HG03108 (cell line): ENCODE data around the gene HAP1.
"Not testable (repeated sequence)": the region's sequence is repeated elsewhere in the genome, so short reads cannot be mapped to it uniquely, and the experiment has no call there.

Experiments used
- ATAC-seq: cut with Tn5 transposase; IDR thresholded peaks from one replicate; pipeline ENCODE4 v1.9.1; 2021; ENCODE audit warnings: moderate library complexity; ENCODE audit not compliant: unreplicated experiment

The HAP1 gene

GRCh38 chr17:41692722-41693521 lies 41.5 kb downstream of the HAP1 start:
- ATAC-seq = no peak

GRCh38 chr17:41691031-41691777 lies 43.2 kb downstream of the HAP1 start:
- ATAC-seq = no peak

GRCh38 chr17:41690497-41690896 lies 43.9 kb downstream of the HAP1 start:
- no peak for ATAC-seq

GRCh38 chr17:41689497-41690299 lies 44.7 kb downstream of the HAP1 start:
- no peak for ATAC-seq

GRCh38 chr17:41688641-41689496 lies 45.6 kb downstream of the HAP1 start, which contains the start of gene EIF1:
Gene EIF1, plus strand, starts transcription at chr17:41688885. Its CDS starts 154 bp downstream, at chr17:41689039.
- ATAC-seq = peak; percentile 62

- no peak for ATAC-seq
These were observed 46.4 kb downstream of the HAP1 start for GRCh38 chr17:41687828-41688640.

GRCh38 chr17:41686281-41686680 lies 48.2 kb downstream of the HAP1 start:
- no peak for ATAC-seq

GRCh38 chr17:41685753-41686152 lies 48.7 kb downstream of the HAP1 start:
- not testable (repeated sequence) for ATAC-seq

- no peak for ATAC-seq
These were observed 50.4 kb downstream of the HAP1 start for GRCh38 chr17:41684035-41684434.

GRCh38 chr17:41683441-41684007 lies 50.9 kb downstream of the HAP1 start:
- no peak for ATAC-seq

- ATAC-seq = no peak
These were observed 51.8 kb downstream of the HAP1 start for GRCh38 chr17:41682631-41683030.

GRCh38 chr17:41681776-41682175 lies 52.7 kb downstream of the HAP1 start:
- no peak for ATAC-seq

GRCh38 chr17:41680426-41681040 lies 53.9 kb downstream of the HAP1 start:
- no peak for ATAC-seq

GRCh38 chr17:41679740-41680425 lies 54.6 kb downstream of the HAP1 start:
- ATAC-seq = no peak

GRCh38 chr17:41678907-41679739 lies 55.3 kb downstream of the HAP1 start:
- ATAC-seq = peak; percentile 53

GRCh38 chr17:41678411-41678906 lies 56.0 kb downstream of the HAP1 start:
- ATAC-seq = peak; percentile 30

GRCh38 chr17:41676058-41676419 lies 58.4 kb downstream of the HAP1 start:
- no peak for ATAC-seq
